Measurements from ENCODE around the gene RBM39.

DNA sequence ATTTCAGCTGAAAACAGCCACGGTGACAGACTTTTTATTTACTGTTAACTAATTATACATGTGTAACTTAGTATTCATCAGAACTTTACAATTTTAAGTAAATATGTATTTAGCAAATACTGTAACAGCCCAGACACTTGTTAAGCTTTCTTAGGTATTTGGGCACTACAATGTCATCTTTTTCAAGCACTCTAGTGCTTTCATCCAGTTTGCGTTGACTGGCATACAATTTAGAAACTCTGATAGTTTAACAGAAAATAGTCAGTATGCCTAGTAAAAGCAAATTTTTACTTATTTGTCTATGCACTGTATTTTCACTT, 10.6 kb downstream of the RBM39 start:
- TF ChIP-seq ATF2 (IDR thresholded peaks at IDR 0.05; ENCODE audit: low read length), result no peak
- TF ChIP-seq, protein P1, sequence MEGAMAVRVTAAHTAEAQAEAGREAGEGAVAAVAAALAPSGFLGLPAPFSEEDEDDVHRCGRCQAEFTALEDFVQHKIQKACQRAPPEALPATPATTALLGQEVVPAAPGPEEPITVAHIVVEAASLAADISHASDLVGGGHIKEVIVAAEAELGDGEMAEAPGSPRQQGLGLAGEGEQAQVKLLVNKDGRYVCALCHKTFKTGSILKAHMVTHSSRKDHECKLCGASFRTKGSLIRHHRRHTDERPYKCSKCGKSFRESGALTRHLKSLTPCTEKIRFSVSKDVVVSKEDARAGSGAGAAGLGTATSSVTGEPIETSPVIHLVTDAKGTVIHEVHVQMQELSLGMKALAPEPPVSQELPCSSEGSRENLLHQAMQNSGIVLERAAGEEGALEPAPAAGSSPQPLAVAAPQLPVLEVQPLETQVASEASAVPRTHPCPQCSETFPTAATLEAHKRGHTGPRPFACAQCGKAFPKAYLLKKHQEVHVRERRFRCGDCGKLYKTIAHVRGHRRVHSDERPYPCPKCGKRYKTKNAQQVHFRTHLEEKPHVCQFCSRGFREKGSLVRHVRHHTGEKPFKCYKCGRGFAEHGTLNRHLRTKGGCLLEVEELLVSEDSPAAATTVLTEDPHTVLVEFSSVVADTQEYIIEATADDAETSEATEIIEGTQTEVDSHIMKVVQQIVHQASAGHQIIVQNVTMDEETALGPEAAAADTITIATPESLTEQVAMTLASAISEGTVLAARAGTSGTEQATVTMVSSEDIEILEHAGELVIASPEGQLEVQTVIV (IDR thresholded peaks at IDR 0.05; ENCODE audit: borderline replicate concordance, partially characterized antibody), result no peak
- no peak for TF ChIP-seq EGR1 (IDR thresholded peaks at IDR 0.05; ENCODE audit: borderline replicate concordance in 1 of 2, low read depth in 2 of 2, low read length in 2 of 2)
- TF ChIP-seq MEF2B (IDR thresholded peaks at IDR 0.05; ENCODE audit: partially characterized antibody, poor library complexity, severe bottlenecking), result no peak
- TF ChIP-seq, protein P2, sequence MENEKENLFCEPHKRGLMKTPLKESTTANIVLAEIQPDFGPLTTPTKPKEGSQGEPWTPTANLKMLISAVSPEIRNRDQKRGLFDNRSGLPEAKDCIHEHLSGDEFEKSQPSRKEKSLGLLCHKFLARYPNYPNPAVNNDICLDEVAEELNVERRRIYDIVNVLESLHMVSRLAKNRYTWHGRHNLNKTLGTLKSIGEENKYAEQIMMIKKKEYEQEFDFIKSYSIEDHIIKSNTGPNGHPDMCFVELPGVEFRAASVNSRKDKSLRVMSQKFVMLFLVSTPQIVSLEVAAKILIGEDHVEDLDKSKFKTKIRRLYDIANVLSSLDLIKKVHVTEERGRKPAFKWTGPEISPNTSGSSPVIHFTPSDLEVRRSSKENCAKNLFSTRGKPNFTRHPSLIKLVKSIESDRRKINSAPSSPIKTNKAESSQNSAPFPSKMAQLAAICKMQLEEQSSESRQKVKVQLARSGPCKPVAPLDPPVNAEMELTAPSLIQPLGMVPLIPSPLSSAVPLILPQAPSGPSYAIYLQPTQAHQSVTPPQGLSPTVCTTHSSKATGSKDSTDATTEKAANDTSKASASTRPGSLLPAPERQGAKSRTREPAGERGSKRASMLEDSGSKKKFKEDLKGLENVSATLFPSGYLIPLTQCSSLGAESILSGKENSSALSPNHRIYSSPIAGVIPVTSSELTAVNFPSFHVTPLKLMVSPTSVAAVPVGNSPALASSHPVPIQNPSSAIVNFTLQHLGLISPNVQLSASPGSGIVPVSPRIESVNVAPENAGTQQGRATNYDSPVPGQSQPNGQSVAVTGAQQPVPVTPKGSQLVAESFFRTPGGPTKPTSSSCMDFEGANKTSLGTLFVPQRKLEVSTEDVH (IDR thresholded peaks at IDR 0.05; ENCODE audit: low read depth, partially characterized antibody), result no peak
- no peak for TF ChIP-seq SP1 (IDR thresholded peaks at IDR 0.05; ENCODE audit: low read depth, low read length)
- no peak for TF ChIP-seq CTCF (IDR thresholded peaks at IDR 0.05 in 2 of 3, conservative IDR thresholded peaks at IDR 0.05 in 1 of 3; ENCODE audit: control insufficient read depth in 2 of 3, extremely low read depth in 1 of 3, insufficient read depth in 1 of 3, low read depth in 3 of 3, low read length in 3 of 3)
- TF ChIP-seq POLR2AphosphoS5 (IDR thresholded peaks at IDR 0.05; ENCODE audit: low read length), result no peak

Measured in GM12878 (cell line).